HG03354 (cell line): ENCODE measurements around the gene LRRC26.

Experiments used
- ATAC-seq: cut with Tn5 transposase; IDR thresholded peaks from one replicate; pipeline ENCODE4 v1.9.1; 2021; ENCODE audit warnings: mild to moderate bottlenecking; ENCODE audit not compliant: unreplicated experiment, poor library complexity, severe bottlenecking

The LRRC26 gene

DNA sequence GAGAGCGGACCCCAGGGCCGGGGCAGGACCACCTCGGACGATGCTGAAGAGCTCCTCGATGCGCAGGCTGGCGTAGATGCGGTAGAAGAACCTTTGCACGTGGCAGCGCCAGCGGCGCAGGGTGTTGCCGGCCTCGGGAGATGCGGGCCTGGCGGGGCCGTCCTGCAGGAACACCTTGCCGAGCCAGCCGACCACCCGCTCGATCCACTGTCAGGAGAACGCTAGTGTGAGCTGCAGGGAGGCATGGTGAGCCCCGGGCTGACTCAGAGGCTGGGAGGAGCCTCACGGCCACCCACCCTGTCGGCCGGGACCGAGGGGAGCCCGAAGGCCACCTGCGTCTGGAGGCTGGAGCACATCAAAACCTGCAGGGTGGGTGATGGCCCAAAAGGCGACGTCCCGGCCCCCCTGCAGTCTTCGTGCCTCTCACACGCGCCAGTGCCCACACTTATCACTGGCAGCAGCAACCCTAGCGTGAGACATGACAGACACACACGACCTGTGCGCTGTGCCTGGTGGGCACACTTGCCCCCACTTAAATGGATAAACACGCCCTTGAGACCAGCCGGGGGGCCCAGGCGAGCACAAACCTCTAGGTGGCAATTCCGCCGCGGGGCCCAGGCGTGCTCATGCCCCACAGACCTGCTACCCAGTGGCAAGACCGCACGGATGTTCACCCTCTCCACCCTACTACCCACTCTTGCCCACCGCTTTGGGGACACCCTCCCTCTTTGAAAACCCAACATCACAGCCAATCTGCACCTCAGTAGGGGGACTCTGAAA lies 15.2 kb upstream of the LRRC26 start:
- ATAC-seq = no peak

DNA sequence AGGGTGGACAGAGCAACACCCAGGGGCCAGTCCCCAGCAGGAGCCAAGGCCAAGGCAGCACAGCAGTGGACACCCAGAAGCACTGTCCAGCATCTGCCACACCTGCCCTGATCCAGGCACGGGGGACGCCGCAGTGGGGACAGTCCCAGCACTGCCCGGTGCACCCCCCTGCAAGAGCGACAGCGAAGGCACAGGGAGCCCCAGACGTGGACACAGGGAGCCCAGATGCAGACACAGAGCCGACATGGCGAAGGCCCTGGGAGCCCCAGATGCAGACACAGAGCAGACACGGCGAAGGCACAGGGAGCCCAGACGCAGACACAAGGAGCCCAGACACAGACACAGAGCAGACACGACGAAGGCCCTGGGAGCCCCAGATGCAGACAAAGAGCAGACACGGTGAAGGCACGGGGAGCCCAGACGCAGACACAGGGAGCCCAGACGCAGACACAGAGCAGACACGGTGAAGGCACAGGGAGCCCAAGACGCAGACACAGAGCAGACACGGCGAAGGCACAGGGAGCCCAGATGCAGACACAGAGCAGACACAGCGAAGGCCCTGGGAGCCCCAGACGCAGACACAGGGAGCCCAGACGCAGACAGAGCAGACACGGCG lies 14.2 kb upstream of the LRRC26 start:
- ATAC-seq = no peak

DNA sequence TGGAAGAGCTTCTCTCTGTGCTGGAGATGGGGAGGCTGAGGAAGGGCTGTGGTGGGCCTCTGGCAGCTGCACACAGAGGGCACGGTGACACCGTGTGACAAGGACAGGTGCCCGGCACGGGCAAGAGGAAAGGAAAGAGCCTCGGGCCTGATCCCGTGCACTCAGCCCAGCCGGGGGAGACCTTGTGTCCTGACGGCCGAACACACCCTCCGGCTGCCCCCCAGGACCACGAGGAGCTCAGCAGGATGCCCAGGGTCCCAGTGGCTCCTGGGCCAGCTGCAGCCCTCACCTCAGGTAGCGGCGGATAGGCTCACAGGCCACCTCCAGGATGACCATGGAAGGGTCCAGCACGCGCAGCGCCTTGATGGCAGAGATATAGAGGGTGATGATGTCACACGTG lies 13.0 kb upstream of the LRRC26 start:
- ATAC-seq = no peak

DNA sequence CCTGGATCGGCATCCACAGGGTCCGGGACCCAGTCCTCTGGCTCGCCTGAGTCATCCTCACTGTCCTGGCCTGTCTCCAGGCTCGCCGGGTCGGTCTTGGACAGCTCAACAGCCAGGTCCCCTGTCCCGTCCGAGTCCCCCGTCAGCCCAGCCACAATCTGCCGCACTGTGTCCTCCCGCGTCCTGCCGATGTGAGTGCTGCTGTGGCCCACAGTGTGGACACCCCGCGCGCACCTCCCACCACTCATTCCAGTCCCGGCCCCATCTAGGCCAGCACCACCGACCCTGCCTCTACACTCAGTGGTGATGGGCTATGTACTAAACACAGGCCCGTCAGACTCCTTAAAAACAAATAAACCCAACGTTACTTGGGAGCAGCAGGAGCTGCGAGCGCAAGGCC lies 11.8 kb upstream of the LRRC26 start:
- no peak for ATAC-seq

DNA sequence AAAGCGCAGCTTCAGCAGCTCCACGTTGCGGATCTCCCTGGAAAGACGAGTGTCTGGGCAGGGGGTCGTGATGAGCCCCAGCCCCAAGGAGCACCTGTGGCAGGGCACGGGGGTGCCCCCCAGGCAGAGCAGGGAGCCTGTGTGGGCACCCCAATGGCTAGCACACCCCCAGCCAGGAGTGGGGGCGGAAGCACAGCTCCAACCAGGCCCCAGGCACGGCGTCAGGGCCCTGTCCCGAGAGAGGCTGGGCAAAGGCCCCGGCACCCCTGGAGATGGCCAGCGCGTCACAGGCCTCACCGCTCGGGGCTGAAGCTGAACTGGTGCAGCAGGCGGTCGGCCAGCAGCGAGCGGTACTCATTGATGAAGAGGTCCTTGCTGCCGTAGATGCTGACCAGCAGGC lies 10.6 kb upstream of the LRRC26 start:
- ATAC-seq = no peak

DNA sequence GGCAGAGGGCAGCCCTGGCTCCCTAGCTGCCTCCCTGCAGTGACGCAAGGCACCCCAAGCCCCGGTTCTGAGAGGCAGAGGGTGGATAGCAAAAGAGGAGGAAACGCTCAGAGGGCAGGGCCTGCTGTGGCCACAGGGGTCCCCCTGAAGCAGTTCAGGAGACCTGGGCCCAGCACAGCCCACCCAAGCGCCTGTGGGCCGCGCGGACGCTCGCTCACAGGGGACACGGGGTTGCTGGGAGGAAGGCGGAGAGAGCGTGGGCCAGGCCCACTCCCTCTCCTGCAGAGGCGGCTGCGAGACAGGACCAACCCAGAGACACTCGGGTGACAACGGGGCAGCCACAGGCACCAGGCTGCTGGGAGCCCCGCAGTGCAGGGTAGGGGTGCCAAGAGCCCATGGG lies 9.9 kb upstream of the LRRC26 start:
- ATAC-seq = no peak

DNA sequence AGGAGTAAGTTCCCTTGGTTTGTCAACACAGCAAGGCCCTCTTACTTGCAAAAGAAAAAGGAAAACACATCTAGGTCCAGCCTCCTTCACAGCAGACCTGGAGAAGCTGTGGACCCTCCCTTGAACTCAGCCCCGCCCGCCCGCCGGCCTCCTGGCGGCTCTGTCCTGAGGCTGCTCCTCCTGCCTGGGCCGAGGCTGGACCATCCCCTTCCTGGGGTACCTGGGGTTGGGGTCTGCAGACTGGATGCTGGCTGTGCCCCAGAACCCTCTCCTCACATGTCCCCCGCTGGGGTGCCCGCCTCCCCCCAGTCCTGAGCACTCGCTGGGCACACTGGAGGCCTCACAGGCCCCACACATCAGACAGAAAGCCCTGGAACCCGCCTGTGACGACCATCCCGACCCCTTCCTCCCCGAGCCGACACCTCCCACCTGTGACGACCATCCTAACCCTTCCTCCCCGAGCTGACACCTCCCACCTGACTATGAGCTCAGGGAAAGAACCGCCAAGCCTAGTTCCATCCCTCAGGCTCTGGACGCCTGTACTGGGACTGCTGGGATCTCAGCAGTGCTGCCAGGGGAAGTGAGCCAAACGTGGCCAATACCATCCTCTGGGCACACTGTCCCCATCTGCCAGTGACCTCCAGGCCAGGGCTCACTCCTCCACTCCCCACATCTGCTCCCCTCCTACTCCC lies 9.2 kb upstream of the LRRC26 start:
- ATAC-seq = no peak

DNA sequence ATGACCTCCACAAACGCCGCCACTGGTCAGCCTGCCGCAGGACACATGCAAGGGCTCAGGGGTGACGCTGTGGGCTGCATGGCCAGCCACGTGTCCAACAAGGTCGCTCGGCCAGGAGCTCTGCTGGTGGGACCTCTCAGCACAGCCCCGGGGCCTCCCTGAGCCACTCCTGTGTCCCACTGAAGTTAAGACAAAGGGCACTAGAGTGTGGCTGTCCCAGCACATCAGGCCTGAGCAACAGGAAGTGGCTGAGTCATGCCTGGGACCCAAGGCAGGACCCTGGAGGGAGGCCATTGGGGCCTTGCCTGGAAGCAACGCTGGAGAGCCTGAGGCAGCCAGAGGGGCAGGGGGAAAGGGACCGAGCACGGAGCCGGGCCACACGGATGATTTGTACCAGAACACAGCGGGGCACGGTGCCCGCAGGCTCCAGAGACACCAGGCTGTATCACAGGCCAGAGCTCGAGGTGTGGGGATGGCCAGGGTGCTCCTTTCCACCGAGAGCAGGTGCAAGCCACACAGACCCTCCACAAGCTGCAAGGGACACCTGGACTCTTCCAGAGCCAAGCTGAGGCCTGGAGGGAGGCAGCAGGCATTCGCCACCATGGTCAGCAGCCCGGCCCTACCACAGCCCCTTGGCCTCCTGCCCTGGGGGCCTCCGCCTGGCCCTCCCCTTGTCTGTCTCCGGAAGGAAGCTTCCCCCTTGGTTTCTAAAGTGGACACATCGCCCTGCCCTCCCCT lies 8.5 kb upstream of the LRRC26 start:
- ATAC-seq = no peak

DNA sequence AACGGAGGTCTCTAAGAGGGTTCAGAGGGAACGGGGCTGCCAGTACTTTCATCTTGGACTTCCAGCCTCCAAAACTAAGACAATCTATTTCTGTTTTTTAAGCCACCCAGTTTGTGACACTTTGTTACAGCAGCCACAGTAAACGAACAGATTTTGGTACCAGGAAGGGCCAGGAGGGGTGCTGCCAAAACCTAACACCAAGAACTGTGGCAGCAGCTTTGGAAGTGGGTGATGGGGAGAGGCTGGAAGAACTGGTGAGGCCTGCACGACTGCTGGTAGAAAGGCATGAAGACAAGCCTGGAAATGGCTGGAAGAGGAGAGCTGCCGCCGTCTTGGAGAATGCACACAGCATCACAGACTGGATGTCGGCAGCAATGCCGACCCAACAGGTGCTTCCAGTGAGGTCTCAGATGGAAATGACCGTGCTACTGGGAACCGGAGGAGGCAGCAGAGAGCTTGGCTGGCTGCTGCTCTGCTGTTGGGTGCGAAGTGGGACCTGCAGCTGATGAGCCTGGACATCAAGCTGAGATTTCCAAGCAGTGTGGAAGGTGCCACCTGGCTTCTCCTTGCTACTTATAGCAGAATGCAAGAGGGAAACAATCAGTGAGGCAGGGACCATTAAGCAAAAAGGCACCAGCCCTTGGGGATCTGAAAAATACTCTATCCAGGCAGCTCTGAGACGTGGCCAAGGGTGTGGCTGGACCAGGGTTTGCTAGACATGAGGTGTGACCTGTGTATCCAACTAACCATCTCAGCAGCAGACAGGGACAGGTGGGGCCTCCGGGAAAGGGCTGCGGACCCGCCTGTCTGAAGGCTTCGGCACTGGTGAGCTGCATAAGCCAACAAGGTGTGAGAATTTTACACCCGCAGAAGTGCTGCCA lies 6.7 kb upstream of the LRRC26 start:
- ATAC-seq = no peak

DNA sequence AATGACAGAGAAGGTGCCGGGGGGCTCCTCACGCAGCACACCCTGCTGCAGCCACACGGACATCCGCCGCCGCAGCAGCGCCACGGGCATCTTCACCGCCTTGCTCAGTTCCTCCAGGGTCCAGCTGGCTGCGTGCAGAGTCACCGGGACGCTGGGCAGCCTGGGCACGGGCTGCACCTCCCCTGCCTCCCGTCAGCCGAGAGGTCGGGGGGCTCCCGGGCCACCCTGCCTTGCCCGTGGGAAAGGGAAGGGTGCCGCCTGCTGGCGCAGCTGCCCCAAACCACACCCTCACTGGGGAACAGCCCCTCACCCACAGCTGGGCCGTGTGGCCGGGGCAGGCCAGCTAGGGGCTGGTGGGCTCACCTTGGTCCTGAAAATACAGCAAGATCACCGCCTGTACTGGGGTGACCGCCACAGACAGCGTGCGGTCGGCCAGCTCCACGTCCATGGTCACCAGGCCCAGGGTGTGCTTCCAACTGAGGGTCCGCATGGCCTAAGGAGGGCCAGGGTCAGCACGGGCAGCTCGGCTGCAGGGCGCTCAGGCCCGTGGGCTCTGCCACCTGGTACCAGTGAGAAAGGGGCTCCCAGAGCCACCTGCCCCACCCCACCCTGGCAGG lies 5.6 kb upstream of the LRRC26 start:
- ATAC-seq = no peak

DNA sequence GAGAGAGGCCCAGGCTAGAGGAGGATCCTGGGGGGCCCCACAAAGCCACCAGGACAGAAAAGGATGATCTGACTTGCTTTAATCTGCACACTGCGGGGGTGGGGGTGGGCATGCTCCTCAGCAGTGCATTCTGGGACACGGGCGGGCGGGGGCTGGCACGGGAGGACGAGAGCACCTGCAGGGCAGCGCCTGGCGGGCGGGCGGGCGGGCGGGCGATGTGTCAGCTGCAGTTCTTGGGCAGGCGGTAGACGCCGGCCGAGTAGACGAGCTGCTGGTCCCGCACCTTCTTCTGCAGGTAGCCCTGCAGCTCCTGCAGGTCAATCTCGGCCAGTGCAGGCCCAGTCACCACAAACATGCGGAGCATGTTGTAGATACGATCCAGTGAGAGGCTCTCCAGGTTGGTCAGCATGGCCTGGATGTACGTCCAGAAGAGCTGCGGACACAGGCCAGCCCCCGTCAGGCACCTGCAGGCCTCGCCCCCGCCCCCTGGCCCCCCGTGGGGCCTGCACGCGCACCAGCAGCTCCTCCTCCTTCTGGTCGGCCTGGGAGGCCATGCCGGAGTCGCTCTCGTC lies 5.0 kb upstream of the LRRC26 start:
- ATAC-seq = no peak

DNA sequence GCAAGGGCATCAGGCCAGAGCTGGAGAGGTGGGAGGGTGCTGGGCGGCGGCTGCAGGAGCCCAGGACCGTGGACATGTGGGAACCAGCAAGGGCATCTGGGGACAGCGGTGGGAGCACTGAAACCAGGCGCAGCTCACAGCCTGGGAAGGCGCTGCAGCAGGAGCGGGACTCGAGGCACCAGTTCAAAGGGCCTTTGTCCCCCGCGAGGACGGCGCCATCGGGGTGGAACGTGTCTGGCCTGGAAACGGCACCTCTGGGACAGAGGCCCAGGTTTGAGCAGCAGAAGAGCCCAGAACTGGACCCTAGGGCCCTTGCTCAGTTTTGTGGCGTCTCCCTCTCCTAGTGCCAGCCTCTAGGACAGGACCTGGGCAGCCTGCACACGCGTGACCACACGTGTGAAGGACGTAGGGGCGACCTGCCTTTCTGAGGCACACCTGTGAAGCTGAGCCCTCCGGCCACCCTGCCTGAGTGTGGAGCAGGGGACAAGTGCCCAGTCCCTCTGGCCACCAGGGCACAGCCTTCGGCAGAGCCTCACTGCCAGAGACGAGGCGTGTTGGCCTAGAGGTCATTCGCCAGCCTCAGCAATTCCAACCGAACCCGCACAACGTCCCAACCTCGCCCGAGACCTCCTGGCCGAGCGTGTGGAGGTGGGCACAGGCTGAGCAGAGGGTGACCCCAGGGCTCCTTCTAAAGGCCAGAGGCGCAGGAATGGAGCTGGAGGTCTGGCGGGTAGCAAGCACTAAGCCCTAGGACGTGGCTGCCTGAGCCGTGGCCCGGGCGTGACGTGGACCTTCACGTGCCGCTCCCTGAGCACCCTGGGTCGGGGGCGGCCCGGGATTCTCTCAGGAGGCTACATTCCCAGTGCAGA lies 4.2 kb upstream of the LRRC26 start:
- ATAC-seq = no peak

DNA sequence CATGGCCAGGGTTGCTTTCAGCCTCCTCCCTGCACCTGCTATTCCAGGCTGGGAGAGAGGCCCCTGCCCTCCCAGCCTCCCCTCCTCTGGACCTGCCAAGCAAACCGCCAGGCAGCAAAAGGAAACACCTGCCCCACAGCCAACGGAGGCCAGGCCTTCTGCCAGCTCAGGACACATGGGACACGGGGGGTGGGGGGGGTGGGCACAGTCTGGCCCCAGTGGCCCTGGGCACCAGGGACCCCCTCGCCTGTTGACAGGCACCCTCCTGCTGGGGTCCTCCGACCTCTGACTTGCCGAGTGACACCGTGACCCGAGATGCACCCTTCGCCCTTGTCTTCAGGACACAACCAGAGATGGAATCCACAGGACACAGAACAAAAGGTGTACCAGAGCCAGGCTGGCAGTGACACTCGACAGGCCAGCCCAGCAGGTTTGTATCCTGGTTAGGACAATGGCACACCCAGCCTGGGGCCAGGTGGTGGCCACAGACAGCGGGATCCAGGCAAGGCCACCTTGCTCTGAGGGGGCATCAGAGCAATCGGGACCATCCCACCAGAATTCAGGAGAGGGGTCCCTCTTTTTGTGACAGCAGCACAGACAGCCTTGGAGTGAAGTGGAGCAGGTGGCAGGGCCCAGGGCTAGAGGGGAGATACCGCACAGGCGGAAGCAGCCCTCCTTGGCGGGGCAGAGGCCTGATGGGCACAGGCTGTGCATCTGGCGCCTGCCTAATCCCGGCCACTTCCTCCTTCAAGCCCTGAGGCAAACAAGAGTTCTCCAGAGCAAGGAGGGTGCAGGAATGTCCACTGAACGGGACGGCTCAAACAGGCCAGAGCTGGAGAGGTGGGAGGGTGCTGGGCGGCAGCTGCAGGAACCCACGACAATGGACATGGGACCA lies 3.3 kb upstream of the LRRC26 start:
- ATAC-seq = no peak

DNA sequence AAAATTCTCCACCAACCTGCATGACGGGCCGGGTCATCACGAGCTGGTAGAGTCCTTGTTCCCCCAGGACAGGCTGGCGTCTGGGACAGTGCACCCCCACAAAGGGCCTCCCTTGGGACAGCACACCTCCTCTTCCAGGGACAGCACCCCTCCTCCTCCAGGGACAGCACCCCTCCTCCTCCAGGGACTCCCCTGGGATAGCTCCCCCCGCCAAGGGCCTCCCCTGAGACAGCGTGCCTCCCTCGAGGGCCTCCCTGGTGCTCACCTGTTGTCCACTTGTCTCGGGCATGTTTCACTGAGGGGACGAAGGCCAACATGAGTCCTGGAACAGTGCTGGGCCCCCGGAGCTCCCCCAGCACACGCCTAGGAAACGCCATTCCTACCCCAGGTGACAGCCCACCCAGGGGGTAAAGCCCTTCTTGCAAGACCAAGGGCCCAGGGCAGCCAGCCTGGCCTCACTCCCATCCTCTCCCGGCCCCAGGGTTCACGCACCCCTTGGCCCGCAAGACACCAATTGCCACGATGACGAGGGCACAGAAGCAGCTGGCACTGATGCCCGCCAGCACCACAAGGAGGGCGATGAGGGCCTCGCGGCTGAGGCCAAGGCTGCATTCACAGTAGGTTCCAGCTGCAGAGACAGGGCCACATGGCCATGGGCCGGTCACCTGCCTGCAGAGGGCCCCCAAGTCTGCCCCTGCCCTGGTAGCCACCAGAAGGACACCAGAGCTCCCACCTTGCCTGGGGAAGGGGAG lies 1.5 kb upstream of the LRRC26 start:
- ATAC-seq = no peak

DNA sequence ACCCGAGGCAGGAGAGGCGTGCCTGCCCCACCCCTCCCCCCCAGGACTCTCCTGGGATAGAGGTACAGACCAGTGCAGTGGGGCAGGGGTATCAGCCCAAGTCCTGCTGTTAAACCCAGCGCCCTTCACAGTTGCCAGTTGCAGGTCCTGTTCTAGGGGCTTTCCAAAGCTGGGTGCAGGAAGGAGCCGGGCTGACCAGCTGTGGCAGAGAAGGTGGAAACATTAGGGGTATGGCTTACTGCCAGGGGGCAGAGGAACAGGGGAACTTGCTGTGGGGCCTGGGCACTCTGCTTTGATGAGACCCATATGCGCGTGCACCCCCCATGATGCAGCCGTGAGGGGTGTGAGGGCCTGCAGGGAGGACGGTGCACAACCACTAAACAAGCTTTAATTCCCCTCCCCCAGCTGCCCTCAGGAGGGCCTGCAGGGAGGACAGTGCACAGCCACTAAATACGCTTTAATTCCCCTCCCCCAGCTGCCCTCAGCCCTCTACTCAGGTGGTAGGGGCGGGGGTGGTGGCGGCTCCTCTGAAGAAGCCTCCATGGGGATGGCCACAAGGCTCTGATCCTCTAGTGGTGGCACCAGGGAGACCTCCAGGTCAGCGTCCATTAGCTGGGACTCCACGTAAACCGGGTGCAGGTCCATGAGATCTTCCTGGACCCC lies 766 bp upstream of the LRRC26 start:
- ATAC-seq = no peak
